Neuron (in vitro differentiated cells): ENCODE data around the gene GNB1L.

Experiments
- H2AFZ ChIP-seq: one replicate; pipeline ENCODE4 v1.6.1; 2013; ENCODE audit warnings: low read depth, mild to moderate bottlenecking, inconsistent platforms, low read length, moderate library complexity
- H3K27me3 ChIP-seq: one replicate; pipeline ENCODE4 v1.6.1; 2013; ENCODE audit warnings: low read length; ENCODE audit not compliant: insufficient read depth
- H3K36me3 ChIP-seq: one replicate; pipeline ENCODE4 v1.6.1; 2013; ENCODE audit warnings: low read length; ENCODE audit not compliant: insufficient read depth
- H3K4me1 ChIP-seq: one replicate; pipeline ENCODE4 v1.6.1; 2013; ENCODE audit warnings: low read length; ENCODE audit not compliant: insufficient read depth
- H3K4me3 ChIP-seq: 2 replicates; pipeline ENCODE4 v1.5.1; 2013; ENCODE audit warnings: mild to moderate bottlenecking, low read length, moderate library complexity
- H3K9me3 ChIP-seq: one replicate; pipeline ENCODE4 v1.6.1; 2013; ENCODE audit warnings: low read length

GNB1L gene

GRCh38 chr22:19854778-19855503, at the start of gene GNB1L, which contains the start of gene RTL10:
Gene GNB1L, minus strand, starts transcription at chr22:19854874. Its CDS starts 33,519 bp downstream, at chr22:19821355.
Gene RTL10, minus strand, starts transcription at chr22:19854874. Its CDS starts 2,613 bp downstream, at chr22:19852261.
- H3K9me3 ChIP-seq = no peaks in the 10 kb centered on the region
- peak within 1 kb of the TSS; percentile 90 for H3K4me3 ChIP-seq
- H3K4me1 ChIP-seq = peaks cover 27% of the 10 kb centered on the region
- peaks cover 24% of the 10 kb centered on the region for H3K36me3 ChIP-seq
- peak within 1 kb of the TSS; percentile 81 for H2AFZ ChIP-seq
- H3K27me3 ChIP-seq = no peaks in the 10 kb centered on the region

GRCh38 chr22:19904174-19904856, 49.6 kb upstream of the GNB1L start:
- peaks cover 9% of the 10 kb centered on the region for H3K27me3 ChIP-seq
- H3K9me3 ChIP-seq = no peaks in the 10 kb centered on the region
- no peaks in the 10 kb centered on the region for H3K36me3 ChIP-seq
- peaks cover 15% of the 10 kb centered on the region for H3K4me1 ChIP-seq
- H3K4me3 ChIP-seq = no peak overlapping the region
- H2AFZ ChIP-seq = no peak overlapping the region

GRCh38 chr22:19903513-19903912, 48.8 kb upstream of the GNB1L start:
- Histone ChIP-seq H2AFZ (no peak overlapping the region), H3K9me3 (no peaks in the 10 kb centered on the region), H3K4me3 (no peak overlapping the region), H3K4me1 (peaks cover 13% of the 10 kb centered on the region), H3K36me3 (no peaks in the 10 kb centered on the region), H3K27me3 (peaks cover 9% of the 10 kb centered on the region)

- Histone ChIP-seq H3K4me3 (no peak overlapping the region), H3K27me3 (peaks cover 9% of the 10 kb centered on the region), H2AFZ (no peak overlapping the region), H3K9me3 (no peaks in the 10 kb centered on the region), H3K4me1 (peaks cover 13% of the 10 kb centered on the region), H3K36me3 (no peaks in the 10 kb centered on the region)
These were observed 48.4 kb upstream of the GNB1L start for GRCh38 chr22:19903031-19903430.

- no peaks in the 10 kb centered on the region for H3K36me3 ChIP-seq
- H3K4me1 ChIP-seq = peaks cover 13% of the 10 kb centered on the region
- H2AFZ ChIP-seq = no peak overlapping the region
- peaks cover 9% of the 10 kb centered on the region for H3K27me3 ChIP-seq
- no peak overlapping the region for H3K4me3 ChIP-seq
- no peaks in the 10 kb centered on the region for H3K9me3 ChIP-seq
These were observed 47.6 kb upstream of the GNB1L start for GRCh38 chr22:19902245-19902715.

- H3K4me1 ChIP-seq = peaks cover 13% of the 10 kb centered on the region
- H3K27me3 ChIP-seq = peaks cover 14% of the 10 kb centered on the region
- H3K4me3 ChIP-seq = no peak overlapping the region
- H3K36me3 ChIP-seq = no peaks in the 10 kb centered on the region
- no peaks in the 10 kb centered on the region for H3K9me3 ChIP-seq
- no peak overlapping the region for H2AFZ ChIP-seq
These were observed 47.0 kb upstream of the GNB1L start for GRCh38 chr22:19901577-19902244.

- no peaks in the 10 kb centered on the region for H3K36me3 ChIP-seq
- H2AFZ ChIP-seq = no peak overlapping the region
- peaks cover 13% of the 10 kb centered on the region for H3K4me1 ChIP-seq
- H3K27me3 ChIP-seq = peaks cover 14% of the 10 kb centered on the region
- H3K4me3 ChIP-seq = no peak overlapping the region
- H3K9me3 ChIP-seq = no peaks in the 10 kb centered on the region
These were observed 46.2 kb upstream of the GNB1L start for GRCh38 chr22:19900707-19901436.

- H3K27me3 ChIP-seq = peaks cover 10% of the 10 kb centered on the region
- peaks cover 13% of the 10 kb centered on the region for H3K4me1 ChIP-seq
- H3K4me3 ChIP-seq = no peak overlapping the region
- H3K9me3 ChIP-seq = no peaks in the 10 kb centered on the region
- H3K36me3 ChIP-seq = no peaks in the 10 kb centered on the region
- H2AFZ ChIP-seq = no peak overlapping the region
These were observed 44.3 kb upstream of the GNB1L start for GRCh38 chr22:19898831-19899567.

GRCh38 chr22:19898145-19898544, 43.5 kb upstream of the GNB1L start:
- Histone ChIP-seq H2AFZ (no peak overlapping the region), H3K27me3 (peaks cover 12% of the 10 kb centered on the region), H3K9me3 (no peaks in the 10 kb centered on the region), H3K36me3 (no peaks in the 10 kb centered on the region), H3K4me1 (peaks cover 11% of the 10 kb centered on the region), H3K4me3 (no peak overlapping the region)

- H2AFZ ChIP-seq = no peak overlapping the region
- H3K27me3 ChIP-seq = peaks cover 12% of the 10 kb centered on the region
- H3K4me1 ChIP-seq = peaks cover 11% of the 10 kb centered on the region
These were observed 43.1 kb upstream of the GNB1L start for GRCh38 chr22:19897726-19898125.

GRCh38 chr22:19896665-19897355, 42.1 kb upstream of the GNB1L start:
- no peaks in the 10 kb centered on the region for H3K36me3 ChIP-seq
- H2AFZ ChIP-seq = no peak overlapping the region
- H3K4me1 ChIP-seq = peaks cover 15% of the 10 kb centered on the region
- H3K9me3 ChIP-seq = no peaks in the 10 kb centered on the region
- H3K27me3 ChIP-seq = peaks cover 13% of the 10 kb centered on the region
- H3K4me3 ChIP-seq = no peak overlapping the region

More at GRCh38 chr22:19897726-19898125, 43.1 kb upstream of the GNB1L start:
- Histone ChIP-seq H3K4me3 (no peak overlapping the region), H3K9me3 (no peaks in the 10 kb centered on the region), H3K36me3 (no peaks in the 10 kb centered on the region)
